Central memory CD8-positive, alpha-beta T cell (primary cell): ENCODE measurements around the gene RAP2B.
"Not testable (repeated sequence)": the region's sequence is repeated elsewhere in the genome, so short reads cannot be mapped to it uniquely, and the experiment has no call there.

Source experiments
- ATAC-seq: fragments of 150-1000 bp; cut with Tn5 transposase; replicated peaks from 2 replicates; pipeline ENCODE4 v1.10.0; 2022; ENCODE audit warnings: mild to moderate bottlenecking, moderate FRiP score, moderate number of reproducible peaks; ENCODE audit not compliant: poor library complexity, severe bottlenecking; ENCODE audit errors: extremely low read depth
- DNase-seq, 2 donors: peaks; one replicate each; pipeline ENCODE4 v3.0.0; 2021; ENCODE audit warnings: low spot score in 2 of 2
- H3K27ac Mint-ChIP-seq: one replicate; pipeline ENCODE4 v1.8.0; 2022; ENCODE audit warnings: low read depth, mild to moderate bottlenecking, moderate library complexity, mixed read lengths
- H3K27me3 Mint-ChIP-seq: one replicate; pipeline ENCODE4 v1.8.0; 2022; ENCODE audit warnings: mixed read lengths
- H3K36me3 Mint-ChIP-seq: one replicate; pipeline ENCODE4 v1.8.0; 2022; ENCODE audit warnings: mild to moderate bottlenecking, moderate library complexity, mixed read lengths; ENCODE audit not compliant: insufficient read depth
- H3K4me1 Mint-ChIP-seq: one replicate; pipeline ENCODE4 v1.8.0; 2022; ENCODE audit warnings: mixed read lengths
- H3K4me3 Mint-ChIP-seq: one replicate; pipeline ENCODE4 v1.8.0; 2022; ENCODE audit warnings: mild to moderate bottlenecking, moderate library complexity, mixed read lengths
- H3K9me3 Mint-ChIP-seq: one replicate; pipeline ENCODE4 v1.8.0; 2022; ENCODE audit warnings: mixed read lengths

RAP2B gene

DNA sequence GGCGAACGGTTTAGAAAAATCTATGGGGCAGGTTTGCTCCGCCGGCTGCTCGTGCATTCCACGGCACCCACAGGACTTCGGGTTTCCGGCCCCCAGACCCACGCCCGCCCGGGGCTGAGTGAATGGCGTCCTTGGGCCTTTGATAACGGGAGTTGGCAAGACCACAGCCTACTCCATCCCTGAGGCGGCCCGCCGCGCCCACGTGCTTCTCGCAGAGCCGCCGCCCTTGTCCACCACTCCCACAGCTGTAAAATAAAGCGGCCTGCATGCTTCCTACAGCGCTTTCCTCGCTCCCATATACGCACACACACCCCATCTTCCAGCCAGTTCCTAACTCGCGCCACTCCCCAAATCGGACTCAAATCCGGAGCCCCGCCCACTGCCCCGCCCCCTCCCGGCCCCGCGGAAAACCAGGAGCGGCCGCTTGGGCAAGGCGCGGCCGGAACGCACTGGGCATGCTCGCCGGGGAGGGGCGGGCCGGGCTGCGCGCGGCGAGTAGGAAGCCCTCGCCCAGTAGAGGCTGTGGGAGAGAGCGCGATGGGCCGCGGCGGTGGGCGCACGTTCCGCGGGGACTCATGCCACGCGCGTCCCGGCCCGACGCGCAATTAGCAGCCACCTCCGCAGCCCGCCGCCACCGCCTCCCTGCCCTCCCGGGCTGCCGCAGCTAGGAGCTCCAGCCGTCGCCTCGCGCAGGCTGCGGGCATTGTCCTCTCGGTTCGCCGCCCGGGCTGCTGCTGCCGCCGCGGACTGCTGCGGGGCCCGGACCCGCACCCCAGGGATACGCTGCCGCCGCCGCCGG is at the start of gene RAP2B:
RAP2B (plus strand) TSS at position 513 of the 799 bp plus-strand sequence. CDS start 468 bp downstream, outside the sequence.
- peaks cover 33% of the 10 kb centered on the region for H3K36me3 Mint-ChIP-seq
- peaks cover 43% of the 10 kb centered on the region for H3K4me1 Mint-ChIP-seq
- peak; percentile 72 to 73 for DNase-seq
- H3K9me3 Mint-ChIP-seq = no peaks in the 10 kb centered on the region
- peak within 1 kb of the TSS; percentile 92 for H3K27ac Mint-ChIP-seq
- peak; percentile 44 for ATAC-seq
- H3K4me3 Mint-ChIP-seq = peak within 1 kb of the TSS; percentile 94
- no peaks in the 10 kb centered on the region for H3K27me3 Mint-ChIP-seq

DNA sequence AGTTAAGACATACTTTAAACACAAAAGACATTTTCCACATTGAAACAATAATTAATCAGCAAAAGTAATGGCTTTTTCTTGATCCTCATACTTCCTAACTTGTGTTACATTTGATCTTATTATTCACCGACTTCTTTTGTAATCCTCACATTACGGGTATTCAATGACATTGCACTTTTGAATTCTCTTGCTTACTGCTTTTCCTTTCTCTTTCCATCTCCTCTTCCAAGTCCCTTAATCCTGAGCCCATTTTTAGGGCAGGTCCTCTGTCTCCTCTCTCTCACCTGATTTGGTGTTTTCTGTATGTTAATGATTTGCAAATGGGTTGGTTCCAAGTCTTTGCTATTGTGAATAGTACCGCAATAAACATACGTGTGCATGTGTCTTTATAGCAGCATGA is 48.5 kb upstream of the RAP2B start:
- ATAC-seq (no peak), DNase-seq (no peak)
- Mint-ChIP-seq H3K4me1 (no peaks in the 10 kb centered on the region), H3K27me3 (no peaks in the 10 kb centered on the region), H3K9me3 (no peaks in the 10 kb centered on the region), H3K27ac (no peak overlapping the region), H3K36me3 (no peaks in the 10 kb centered on the region), H3K4me3 (no peak overlapping the region)

DNA sequence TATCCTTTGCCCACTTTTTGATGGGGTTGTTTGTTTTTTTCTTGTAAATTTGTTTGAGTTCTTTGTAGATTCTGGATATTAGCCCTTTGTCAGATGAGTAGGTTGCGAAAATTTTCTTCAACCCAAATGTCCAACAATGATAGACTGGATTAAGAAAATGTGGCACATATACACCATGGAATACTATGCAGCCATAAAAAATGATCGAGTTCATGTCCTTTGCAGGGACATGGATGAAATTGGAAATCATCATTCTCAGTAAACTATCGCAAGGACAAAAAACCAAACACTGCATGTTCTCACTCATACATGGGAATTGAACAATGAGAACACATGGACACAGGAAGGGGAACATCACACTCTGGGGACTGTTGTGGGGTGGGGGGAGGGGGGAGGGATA is 47.8 kb upstream of the RAP2B start:
- DNase-seq, ATAC-seq, H3K9me3 Mint-ChIP-seq, H3K36me3 Mint-ChIP-seq, H3K4me1 Mint-ChIP-seq, H3K27ac Mint-ChIP-seq, H3K27me3 Mint-ChIP-seq, H3K4me3 Mint-ChIP-seq: not testable (repeated sequence)

DNA sequence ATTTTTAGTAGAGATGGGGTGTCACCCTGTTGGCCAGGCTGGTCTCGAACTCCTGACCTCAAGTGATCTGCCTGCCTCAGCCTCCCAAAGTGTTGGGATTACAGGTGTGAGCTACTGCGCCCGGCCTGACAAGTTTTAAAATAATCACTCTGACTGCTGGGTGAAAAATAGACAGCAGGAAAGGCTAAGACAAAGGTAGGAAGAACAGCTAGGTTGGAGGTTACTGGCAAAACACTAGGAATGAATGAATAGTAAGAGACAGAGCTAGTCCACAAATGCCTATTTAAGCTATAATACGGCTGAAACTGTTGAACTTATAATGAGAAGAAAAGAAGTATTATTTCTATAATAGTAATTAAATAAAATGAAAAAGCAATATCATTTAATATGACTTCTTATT is 46.7 kb upstream of the RAP2B start:
- no peaks in the 10 kb centered on the region for H3K9me3 Mint-ChIP-seq
- no peaks in the 10 kb centered on the region for H3K4me1 Mint-ChIP-seq
- H3K4me3 Mint-ChIP-seq = no peak overlapping the region
- ATAC-seq = no peak
- H3K27me3 Mint-ChIP-seq = no peaks in the 10 kb centered on the region
- DNase-seq = no peak
- no peak overlapping the region for H3K27ac Mint-ChIP-seq
- H3K36me3 Mint-ChIP-seq = no peaks in the 10 kb centered on the region

DNA sequence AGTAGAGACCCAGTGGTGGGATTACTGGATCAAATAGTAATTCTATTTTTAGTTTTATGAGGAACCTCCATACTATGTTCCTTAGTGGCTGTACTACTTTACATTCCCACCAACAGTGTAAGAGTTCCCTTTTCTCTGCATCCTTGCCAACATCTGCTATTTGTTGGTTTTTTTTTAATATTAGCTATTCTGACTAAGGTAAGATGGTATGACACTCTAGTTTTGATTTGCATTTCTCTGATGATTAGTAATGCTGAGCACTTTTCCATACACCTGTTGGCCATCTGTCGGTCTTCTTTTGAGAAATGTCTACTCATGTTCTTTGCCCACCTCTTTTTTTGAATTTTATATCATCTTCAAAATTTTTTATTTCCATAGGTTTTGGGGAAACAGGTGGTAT is 34.2 kb upstream of the RAP2B start:
- Mint-ChIP-seq H3K27me3 (no peaks in the 10 kb centered on the region), H3K4me1 (no peaks in the 10 kb centered on the region), H3K36me3 (no peaks in the 10 kb centered on the region), H3K4me3 (no peak overlapping the region), H3K27ac (no peak overlapping the region), H3K9me3 (no peaks in the 10 kb centered on the region)
- DNase-seq (no peak), ATAC-seq (no peak)

DNA sequence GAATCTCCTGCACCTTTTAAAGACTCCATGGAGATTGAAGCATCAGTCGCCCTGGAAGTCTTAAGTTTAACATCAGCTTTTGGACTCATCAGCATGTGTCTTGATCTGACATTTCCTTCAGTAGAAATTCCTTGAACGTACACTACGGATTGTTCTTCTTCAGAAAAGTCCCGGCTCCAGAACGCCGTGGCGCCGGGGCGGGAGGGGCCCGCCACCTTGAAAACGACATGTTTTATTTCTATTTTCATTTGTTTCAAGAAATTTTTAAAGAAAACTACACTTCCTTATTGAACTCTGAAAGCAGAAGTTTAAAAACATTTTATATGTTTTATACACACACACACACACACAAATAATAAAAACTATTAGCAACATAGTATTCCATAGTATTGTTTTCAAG is 32.6 kb upstream of the RAP2B start:
- no peak overlapping the region for H3K27ac Mint-ChIP-seq
- ATAC-seq = no peak

DNA sequence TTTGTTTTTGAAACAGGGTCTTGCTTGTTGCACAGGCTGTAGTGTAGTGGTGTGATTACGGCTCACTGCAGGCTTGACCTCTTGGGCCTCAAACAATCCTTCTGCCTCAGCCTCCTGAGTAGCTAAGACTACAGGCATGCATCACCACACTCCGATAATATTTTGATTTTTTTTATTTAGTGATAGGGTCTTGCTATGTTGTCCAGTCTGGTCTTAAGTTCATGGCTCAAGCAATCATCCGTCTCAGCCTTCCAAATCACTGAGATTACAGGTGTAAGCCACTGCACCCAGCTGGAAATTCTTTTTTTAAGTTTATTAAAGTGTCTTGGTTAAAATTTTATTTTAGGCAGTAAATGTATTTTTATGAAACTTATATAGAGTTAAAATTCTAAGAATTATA is 32.2 kb upstream of the RAP2B start:
- DNase-seq = no peak

More for the DNA sequence above, 32.6 kb upstream of the RAP2B start:
- Mint-ChIP-seq H3K36me3 (no peaks in the 10 kb centered on the region), H3K4me1 (no peaks in the 10 kb centered on the region), H3K4me3 (no peak overlapping the region), H3K9me3 (no peaks in the 10 kb centered on the region), H3K27me3 (no peaks in the 10 kb centered on the region)
- DNase-seq = no peak

DNA sequence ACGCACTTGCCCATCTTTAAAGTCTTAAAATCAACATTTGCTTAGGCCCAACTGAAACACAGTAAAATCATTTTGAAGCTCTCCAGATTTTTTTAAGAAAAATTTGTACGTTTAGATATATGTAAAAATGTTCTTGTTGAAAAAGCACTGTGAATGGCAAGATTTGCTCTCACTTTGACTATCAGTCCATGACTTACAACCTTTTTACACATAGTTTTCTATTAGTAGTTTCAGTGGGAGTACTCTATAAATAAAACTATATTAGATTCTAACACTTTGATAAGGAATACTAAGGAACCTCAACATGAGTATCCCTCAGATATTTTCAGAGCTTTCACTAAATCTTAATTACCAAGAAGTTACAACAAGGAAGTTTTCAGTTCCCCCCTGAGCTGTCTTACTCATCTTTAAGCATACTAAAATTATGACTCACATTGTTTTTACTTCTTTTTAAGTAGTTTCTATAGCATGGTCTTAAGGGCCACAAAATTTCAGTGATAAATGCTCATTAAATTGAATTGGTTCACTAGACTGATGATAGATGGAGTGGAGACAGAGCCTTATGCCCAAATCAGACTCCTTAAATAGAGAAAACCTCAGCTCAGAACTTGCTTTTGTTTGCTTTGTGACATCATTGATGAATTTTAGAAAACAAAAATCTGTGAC is 31.6 kb upstream of the RAP2B start:
- H3K4me3 Mint-ChIP-seq = no peak overlapping the region
- H3K9me3 Mint-ChIP-seq = no peaks in the 10 kb centered on the region
- no peaks in the 10 kb centered on the region for H3K4me1 Mint-ChIP-seq

More for the DNA sequence above, 32.2 kb upstream of the RAP2B start:
- H3K4me3 Mint-ChIP-seq = no peak overlapping the region
- no peaks in the 10 kb centered on the region for H3K4me1 Mint-ChIP-seq
- no peaks in the 10 kb centered on the region for H3K36me3 Mint-ChIP-seq
- no peak overlapping the region for H3K27ac Mint-ChIP-seq
- ATAC-seq = no peak
- no peaks in the 10 kb centered on the region for H3K27me3 Mint-ChIP-seq
- H3K9me3 Mint-ChIP-seq = no peaks in the 10 kb centered on the region

DNA sequence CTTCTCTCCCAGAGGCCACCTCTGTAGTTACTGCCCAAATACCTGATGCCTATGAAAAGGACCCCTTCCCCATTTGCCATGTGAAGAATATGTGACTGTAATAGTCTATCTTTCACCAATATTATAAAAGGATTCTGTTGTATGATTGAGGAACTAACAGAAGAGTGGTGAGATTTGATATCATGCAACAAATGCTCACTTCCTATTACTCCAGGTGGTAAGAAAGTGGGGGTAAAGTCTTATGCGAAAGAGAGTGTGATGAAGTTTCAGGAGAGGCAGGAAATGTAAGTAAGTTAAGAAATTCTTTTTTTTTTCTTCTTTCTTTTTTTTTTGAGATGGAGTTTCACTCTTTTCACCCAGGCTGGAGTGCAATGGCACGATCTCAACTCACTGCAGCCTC is 24.4 kb upstream of the RAP2B start:
- Mint-ChIP-seq H3K27ac (no peak overlapping the region), H3K27me3 (no peaks in the 10 kb centered on the region), H3K36me3 (no peaks in the 10 kb centered on the region), H3K4me1 (peaks cover 7% of the 10 kb centered on the region), H3K4me3 (no peak overlapping the region), H3K9me3 (no peaks in the 10 kb centered on the region)
- no peak for DNase-seq
- ATAC-seq = no peak

More for the DNA sequence above, 31.6 kb upstream of the RAP2B start:
- H3K27me3 Mint-ChIP-seq = no peaks in the 10 kb centered on the region
- ATAC-seq (no peak), DNase-seq (no peak)
- no peak overlapping the region for H3K27ac Mint-ChIP-seq
- H3K36me3 Mint-ChIP-seq = no peaks in the 10 kb centered on the region

DNA sequence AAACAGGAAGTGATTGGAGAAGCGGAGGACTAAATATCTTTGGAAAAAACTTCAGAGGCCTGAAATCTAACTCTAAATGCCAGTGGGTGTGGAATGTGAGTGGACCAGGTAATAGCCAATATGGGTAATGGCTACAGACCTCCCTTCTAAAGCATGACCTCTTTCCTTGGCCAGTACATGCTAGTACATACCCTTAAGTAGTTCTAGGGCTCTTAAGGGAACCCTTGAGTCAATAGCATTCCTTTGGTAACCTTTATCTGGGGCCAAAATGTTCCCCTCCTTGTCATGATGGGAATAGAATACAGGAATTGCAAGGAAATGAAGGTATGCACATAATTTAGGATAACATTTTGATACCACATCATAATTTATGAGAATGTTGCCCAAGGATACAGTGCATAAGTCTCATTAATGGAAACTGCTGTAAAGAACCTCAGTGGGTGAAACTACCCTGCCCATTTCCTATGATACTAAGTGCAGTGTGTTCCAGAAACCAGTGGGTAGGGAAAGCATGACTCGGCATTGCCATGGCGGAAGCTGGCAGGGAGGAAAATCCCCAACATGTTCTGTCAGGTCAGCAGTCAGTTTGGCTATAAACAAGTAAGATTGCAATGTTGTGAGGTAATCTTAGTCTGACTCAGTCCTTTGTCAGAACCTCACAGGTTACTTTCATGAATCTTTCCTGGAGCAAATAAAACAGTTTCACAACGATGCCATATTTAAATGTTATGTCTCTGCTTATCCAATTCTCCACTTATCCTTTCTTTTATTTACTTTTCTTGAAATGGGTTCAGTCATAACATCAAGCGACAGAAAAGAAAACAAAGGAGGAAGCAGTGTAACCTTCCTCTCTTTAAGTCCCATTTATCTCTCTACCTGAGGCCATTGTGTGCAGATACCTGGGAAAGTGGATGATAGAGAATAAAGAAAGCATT is 23.5 kb upstream of the RAP2B start:
- Mint-ChIP-seq H3K9me3 (no peaks in the 10 kb centered on the region), H3K4me1 (peaks cover 7% of the 10 kb centered on the region), H3K4me3 (no peak overlapping the region), H3K27me3 (no peaks in the 10 kb centered on the region), H3K36me3 (no peaks in the 10 kb centered on the region), H3K27ac (no peak overlapping the region)
- no peak for ATAC-seq
- DNase-seq = no peak

DNA sequence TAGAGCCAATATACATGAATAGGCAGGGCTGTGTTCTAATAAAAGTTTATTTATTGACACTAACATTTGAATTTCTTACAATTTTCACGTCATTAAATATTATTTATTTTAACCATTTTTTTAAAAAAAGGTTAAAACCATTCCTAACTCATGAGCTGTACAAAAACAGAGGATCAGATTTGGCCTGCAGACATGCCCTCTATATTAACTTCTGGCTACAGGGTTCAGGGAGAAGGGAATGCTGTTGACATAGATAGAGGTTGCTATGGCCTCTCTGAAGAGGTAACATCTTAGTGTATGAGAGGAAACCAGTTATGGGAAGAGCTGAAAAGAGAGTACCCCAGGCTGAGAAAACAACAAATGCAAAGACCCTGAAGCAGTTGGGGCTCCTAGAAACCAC is 19.1 kb upstream of the RAP2B start:
- Mint-ChIP-seq H3K27ac (no peak overlapping the region), H3K9me3 (no peaks in the 10 kb centered on the region), H3K4me1 (peaks cover 7% of the 10 kb centered on the region), H3K27me3 (no peaks in the 10 kb centered on the region), H3K4me3 (no peak overlapping the region), H3K36me3 (peaks cover 4% of the 10 kb centered on the region)
- DNase-seq (no peak), ATAC-seq (no peak)

DNA sequence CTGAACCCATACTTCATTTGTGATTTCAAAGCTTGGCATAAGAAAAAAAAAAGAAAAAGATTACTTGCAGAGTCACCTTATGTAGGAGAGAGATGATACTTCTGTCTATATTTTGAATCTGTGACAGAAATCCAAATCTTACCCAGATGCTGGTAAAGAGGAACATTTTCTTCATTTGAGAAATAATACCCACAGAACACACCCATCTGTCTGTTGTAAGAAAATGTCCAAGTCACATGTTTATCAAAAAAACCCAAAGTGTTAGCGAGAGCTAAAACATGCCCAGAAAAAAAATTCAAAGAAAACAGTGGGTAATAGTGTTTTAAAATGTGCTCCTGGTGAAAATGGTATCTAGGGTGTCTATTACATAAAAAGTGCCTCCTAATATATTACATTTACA is 18.0 kb upstream of the RAP2B start:
- H3K27me3 Mint-ChIP-seq = no peaks in the 10 kb centered on the region
- H3K4me3 Mint-ChIP-seq = no peak overlapping the region
- no peak for ATAC-seq
- no peaks in the 10 kb centered on the region for H3K9me3 Mint-ChIP-seq
- H3K36me3 Mint-ChIP-seq = peaks cover 4% of the 10 kb centered on the region
- DNase-seq = no peak
- peaks cover 7% of the 10 kb centered on the region for H3K4me1 Mint-ChIP-seq
- H3K27ac Mint-ChIP-seq = no peak overlapping the region
